H1 (cell line): Measurements from ENCODE around the gene PPAN. TPM values are rescaled to one million over a fixed set of nuclear protein-coding genes. Genes with fewer than 3 reads are reported as not detected.

Experiments
- CTCF ChIA-PET: fragments of 300-600 bp; sonication (Branson Sonifier 250); formaldehyde crosslinking; loops from one replicate; lab custom pipeline; 2021; ENCODE audit not compliant: partially characterized antibody; lab: Charles Lee
- POLR2A ChIA-PET: fragments of 300-600 bp; sonication (Branson Sonifier 250); formaldehyde crosslinking; loops from one replicate; lab custom pipeline; 2021; ENCODE audit warnings: inconsistent platforms; ENCODE audit not compliant: partially characterized antibody; lab: Charles Lee
- DNase-seq, 2 experiments: peaks; one replicate each; pipeline versions ENCODE4 v3.0.0 to v3.0.0-alpha.2; 2010 to 2022; ENCODE audit warnings: low spot score in 2 of 2, low read depth in 1 of 2, mixed read lengths in 1 of 2
- FAIRE-seq: peaks from 2 replicates; lab custom pipeline; 2011; peaks lifted over from hg19 to GRCh38; lab: Jason Lieb, UNC
- H2AFZ ChIP-seq: 2 replicates; pipeline ENCODE4 v1.8.1; 2012; ENCODE audit warnings: low read length, inconsistent platforms
- H2AK5ac ChIP-seq: 2 replicates; pipeline ENCODE4 v1.6.1; 2013; ENCODE audit warnings: low read depth, low read length
- H2BK120ac ChIP-seq: replicated peaks from 2 replicates; pipeline ENCODE3; 2013; ENCODE audit warnings: low read depth, low read length, inconsistent platforms
- H2BK12ac ChIP-seq: 2 replicates; pipeline ENCODE4 v1.6.1; 2013; ENCODE audit warnings: low read depth, low read length
- H2BK15ac ChIP-seq: 2 replicates; pipeline ENCODE4 v1.6.1; 2013; ENCODE audit warnings: low read length
- H2BK20ac ChIP-seq: 2 replicates; pipeline ENCODE4 v1.6.1; 2013; ENCODE audit warnings: low read length
- H2BK5ac ChIP-seq: 2 replicates; pipeline ENCODE4 v1.6.1; 2013; ENCODE audit warnings: low read depth, low read length
- H3K14ac ChIP-seq: 2 replicates; pipeline ENCODE4 v1.6.1; 2013; ENCODE audit warnings: inconsistent platforms; ENCODE audit not compliant: insufficient read length
- H3K18ac ChIP-seq: 2 replicates; pipeline ENCODE4 v1.6.1; 2013; ENCODE audit warnings: low read length; ENCODE audit errors: extremely low read depth
- H3K23ac ChIP-seq: 2 replicates; pipeline ENCODE4 v1.6.1; 2013; ENCODE audit warnings: inconsistent platforms; ENCODE audit not compliant: insufficient read length
- H3K23me2 ChIP-seq: 2 replicates; pipeline ENCODE4 v1.6.1; 2013; ENCODE audit warnings: low read depth, low read length
- H3K27ac ChIP-seq: 2 replicates; pipeline ENCODE4 v1.6.1; 2011; ENCODE audit warnings: low read depth, low read length, inconsistent platforms
- H3K27me3 ChIP-seq, 4 experiments: replicated peaks in 1 of 4; 1 replicate in 1 of 4; 2 replicates in 3 of 4; pipeline versions ENCODE4 v1.6.1 to v1.8.1; 2011 to 2013; ENCODE audit warnings: low read length in 3 of 4, mild to moderate bottlenecking in 3 of 4, inconsistent platforms in 2 of 4, mixed read lengths in 2 of 4, moderate library complexity in 1 of 4; ENCODE audit not compliant: control insufficient read depth in 3 of 4, insufficient read depth in 3 of 4; ENCODE audit errors: extremely low read depth in 1 of 4
- H3K36me3 ChIP-seq, 4 experiments: 2 replicates each; pipeline versions ENCODE4 v1.6.1 to v1.8.1; 2011 to 2013; ENCODE audit warnings: mild to moderate bottlenecking in 4 of 4, low read length in 3 of 4, moderate library complexity in 2 of 4, control low read depth in 1 of 4, inconsistent platforms in 1 of 4; ENCODE audit not compliant: insufficient read depth in 4 of 4, control insufficient read depth in 2 of 4
- H3K4ac ChIP-seq: replicated peaks from 2 replicates; pipeline ENCODE3; 2013; ENCODE audit warnings: low read length, low read depth, mixed read lengths, inconsistent platforms; ENCODE audit not compliant: insufficient read length
- H3K4me1 ChIP-seq, 4 experiments: replicated peaks in 1 of 4; 1 replicate in 1 of 4; 2 replicates in 3 of 4; pipeline versions ENCODE4 v1.6.1 to v1.8.1; 2011 to 2013; ENCODE audit warnings: low read length in 3 of 4, inconsistent platforms in 2 of 4, mixed read lengths in 1 of 4; ENCODE audit not compliant: insufficient read depth in 4 of 4, control insufficient read depth in 3 of 4
- H3K4me2 ChIP-seq, 2 experiments: 2 replicates each; pipeline versions ENCODE4 v1.6.1 to v1.8.1; 2011 to 2013; ENCODE audit warnings: low read depth in 2 of 2, low read length in 2 of 2, control low read depth in 1 of 2, inconsistent platforms in 1 of 2, mild to moderate bottlenecking in 1 of 2; ENCODE audit not compliant: insufficient read depth in 1 of 2
- H3K4me3 ChIP-seq, 4 experiments: fragments of 200-600, 300-600 bp in 1 of 4; sonication (generic), shearing (Covaris generic), sonication (Bioruptor Twin) in 1 of 4; 2 replicates each; pipeline versions ENCODE4 v1.5.1 to v1.8.1; 2011 to 2016; ENCODE audit warnings: low read length in 4 of 4, low read depth in 3 of 4, control low read depth in 2 of 4, inconsistent platforms in 2 of 4, mild to moderate bottlenecking in 2 of 4, mixed read lengths in 1 of 4, moderate library complexity in 1 of 4; ENCODE audit not compliant: insufficient read depth in 2 of 4; ENCODE audit errors: extremely low read depth in 1 of 4
- H3K56ac ChIP-seq: replicated peaks from 2 replicates; pipeline ENCODE3; 2013; ENCODE audit warnings: low read depth, mild to moderate bottlenecking, mixed read lengths, low read length, inconsistent platforms; ENCODE audit not compliant: insufficient read length
- H3K79me1 ChIP-seq: 2 replicates; pipeline ENCODE4 v1.6.1; 2013; ENCODE audit warnings: low read depth, low read length, control low read depth
- H3K79me2 ChIP-seq, 2 experiments: 2 replicates each; pipeline versions ENCODE4 v1.6.1 to v1.8.1; 2012 to 2013; ENCODE audit warnings: low read length in 2 of 2, mild to moderate bottlenecking in 2 of 2, inconsistent platforms in 1 of 2; ENCODE audit not compliant: insufficient read depth in 2 of 2, control insufficient read depth in 1 of 2
- H3K9ac ChIP-seq, 4 experiments: replicated peaks in 1 of 4; 1 replicate in 1 of 4; 2 replicates in 3 of 4; pipeline versions ENCODE4 v1.6.1 to v1.8.1; 2011 to 2013; ENCODE audit warnings: low read depth in 3 of 4, low read length in 3 of 4, control low read depth in 2 of 4, mild to moderate bottlenecking in 2 of 4, moderate library complexity in 2 of 4, inconsistent platforms in 1 of 4; ENCODE audit errors: extremely low read depth in 1 of 4
- H3K9me3 ChIP-seq, 2 experiments: 2 replicates each; pipeline versions ENCODE4 v1.6.1 to v1.8.1; 2012 to 2013; ENCODE audit warnings: mild to moderate bottlenecking in 2 of 2, moderate library complexity in 2 of 2, control low read depth in 1 of 2, inconsistent platforms in 1 of 2, low read depth in 1 of 2, low read length in 1 of 2, mixed read lengths in 1 of 2; ENCODE audit not compliant: insufficient read depth in 2 of 2
- H4K20me1 ChIP-seq, 2 experiments: replicated peaks in 1 of 2; 2 replicates each; pipeline versions ENCODE3 to v1.8.1; 2011 to 2013; ENCODE audit warnings: inconsistent platforms in 2 of 2, low read length in 2 of 2, mild to moderate bottlenecking in 1 of 2; ENCODE audit not compliant: insufficient read depth in 2 of 2, control insufficient read depth in 1 of 2
- H4K5ac ChIP-seq: 2 replicates; pipeline ENCODE4 v1.6.1; 2013; ENCODE audit warnings: low read length, low read depth, mixed read lengths, inconsistent platforms; ENCODE audit not compliant: insufficient read length
- H4K8ac ChIP-seq: 2 replicates; pipeline ENCODE4 v1.8.0; 2013; ENCODE audit warnings: mild to moderate bottlenecking, moderate library complexity, low read length, inconsistent platforms; ENCODE audit not compliant: insufficient read depth; ENCODE audit errors: extremely low read depth
- H4K91ac ChIP-seq: replicated peaks from 2 replicates; pipeline ENCODE3; 2013; ENCODE audit warnings: low read length, mixed read lengths, inconsistent platforms; ENCODE audit not compliant: insufficient read length
- HDAC2 ChIP-seq, 2 experiments: fragments of 300-600 bp in 1 of 2; sonication (generic) in 1 of 2; IDR thresholded peaks; 2 replicates each; pipeline ENCODE4 v1.6.1; 2011 to 2012; ENCODE audit warnings: low read depth in 2 of 2, low read length in 2 of 2, mild to moderate bottlenecking in 2 of 2, moderate library complexity in 2 of 2, borderline replicate concordance in 1 of 2, inconsistent platforms in 1 of 2
- JUND ChIP-seq: IDR thresholded peaks from 2 replicates; pipeline ENCODE4 v1.6.1; 2011; ENCODE audit warnings: mild to moderate bottlenecking, improper control_type of control experiment, low read length
- MAFK ChIP-seq: IDR thresholded peaks from 2 replicates; pipeline ENCODE4 v1.6.1; 2012; ENCODE audit warnings: low read depth, mild to moderate bottlenecking, improper control_type of control experiment, low read length
- RFX5 ChIP-seq: IDR thresholded peaks from 2 replicates; pipeline ENCODE4 v1.6.1; 2011; ENCODE audit warnings: low read depth, low read length, improper control_type of control experiment, borderline replicate concordance
- SP1 ChIP-seq: IDR thresholded peaks from 2 replicates; pipeline ENCODE4 v1.6.1; 2011; ENCODE audit warnings: low read depth, low read length
- SUZ12 ChIP-seq: fragments of 200-600 bp; sonication (generic); IDR thresholded peaks from 2 replicates; pipeline ENCODE4 v1.6.1; 2012; ENCODE audit warnings: mild to moderate bottlenecking, inconsistent platforms, low read length, moderate library complexity, mixed read lengths
- TAF7 ChIP-seq: optimal IDR thresholded peaks from 2 replicates; pipeline ENCODE3; 2011; ENCODE audit warnings: low read depth, mild to moderate bottlenecking, inconsistent platforms, low read length, moderate library complexity, borderline replicate concordance
- WGBS, 2 experiments: shearing (Covaris generic) in 1 of 2; methylation state at CpG; one replicate each; pipeline versions ENCODE4 v1.1.6 to v1.1.7; 2013 to 2015; ENCODE audit warnings: low lambda C conversion rate in 2 of 2, mixed read lengths in 2 of 2, inconsistent platforms in 1 of 2, low coverage in 1 of 2, missing lambda C conversion rate in 1 of 2; ENCODE audit not compliant: insufficient replicate concordance in 2 of 2, insufficient coverage in 1 of 2, insufficient read length in 1 of 2; ENCODE audit errors: extremely low coverage in 1 of 2, missing lambda C conversion rate in 1 of 2; 5-methylcytosine and 5-hydroxymethylcytosine counted together
- polyA plus RNA-seq, 7 experiments: library from polyadenylated mRNA; depleted of rRNA in 3 of 7; stranded (reverse) in 5 of 7; unstranded in 2 of 7; fragments of >200 nt in 5 of 7; fragments of 200-250 nt in 2 of 7; gene quantifications; 1 replicate in 5 of 7; 2 replicates in 1 of 7; 4 replicates in 1 of 7; pipeline versions ENCODE4 v1.2.1 to v1.2.3, GENCODE V29; 2011 to 2013; ENCODE audit warnings: missing spikeins in 2 of 7, mixed read lengths in 2 of 7
- total RNA-seq: library from RNA; stranded (reverse); fragmentation: NEBNext Ultra II Directional; extraction: Animal tissue kit (Norgen Biotek cat#: 25700); gene quantifications from 2 replicates; pipeline ENCODE4 v1.2.1, GENCODE V29; 2021
- TF ChIP-seq, protein P1 (sequence below): IDR thresholded peaks from 2 replicates; pipeline ENCODE4 v1.6.1; 2012; ENCODE audit warnings: inconsistent platforms

Gene PPAN
- total and polyA plus RNA-seq, 2 of the 8 experiments (the other 6 are each of a cell fraction or from before 2014, with no cell fraction given): 48.8 to 74.4 TPM

- no peak overlapping the region for H2BK12ac ChIP-seq
- no peak overlapping the region for H2BK15ac ChIP-seq
- H3K23me2 ChIP-seq: no peaks in the 10 kb centered on the region
- no peak overlapping the region for H4K91ac ChIP-seq
- H3K27me3 ChIP-seq: no peaks in the 10 kb centered on the region
- 93% methylated on average over 2 of the region's 3 CpGs; no CpG with 5 or more reads in 1 of the 2 experiments for WGBS, 2 experiments
- H3K79me2 ChIP-seq: no peaks in the 10 kb centered on the region
- H2BK20ac ChIP-seq: no peak overlapping the region
- no peak overlapping the region for H3K4me2 ChIP-seq
- H4K5ac ChIP-seq: no peak overlapping the region
- H2BK5ac ChIP-seq: no peak overlapping the region
- H3K9ac ChIP-seq: no peak overlapping the region
- CTCF ChIA-PET: interaction anchor here (0.6 kb wide), 1 partner anchor 95 kb away, joined by 3 read pairs; no protein-coding TSS in a partner anchor
- H3K56ac ChIP-seq: no peak overlapping the region
- H2BK120ac ChIP-seq: no peak overlapping the region
- peaks cover 7 to 8% of the 10 kb centered on the region in 2 experiments for H4K20me1 ChIP-seq
- FAIRE-seq (no peak), DNase-seq (no peak)
- no peak overlapping the region for H4K8ac ChIP-seq
- H3K4me1 ChIP-seq: no peaks in the 10 kb centered on the region
- H3K27ac ChIP-seq: no peak overlapping the region
- POLR2A ChIA-PET: no interaction called here
- H3K9me3 ChIP-seq: no peaks in the 10 kb centered on the region
- H3K4ac ChIP-seq: no peak overlapping the region
- H3K14ac ChIP-seq: no peak overlapping the region
- H3K36me3 ChIP-seq: peaks cover 56 to 87% (median 77%) of the 10 kb centered on the region in 4 experiments
- no peak overlapping the region for H3K23ac ChIP-seq
- no peaks in the 10 kb centered on the region; the same call in 1 of the 2 replicates for H3K79me1 ChIP-seq
- H2AFZ ChIP-seq: no peak overlapping the region
- H3K4me3 ChIP-seq: no peak overlapping the region
- no peak overlapping the region for H2AK5ac ChIP-seq
- no peak overlapping the region for H3K18ac ChIP-seq
- no peak for TF ChIP-seq TAF7
- TF ChIP-seq, protein P1, sequence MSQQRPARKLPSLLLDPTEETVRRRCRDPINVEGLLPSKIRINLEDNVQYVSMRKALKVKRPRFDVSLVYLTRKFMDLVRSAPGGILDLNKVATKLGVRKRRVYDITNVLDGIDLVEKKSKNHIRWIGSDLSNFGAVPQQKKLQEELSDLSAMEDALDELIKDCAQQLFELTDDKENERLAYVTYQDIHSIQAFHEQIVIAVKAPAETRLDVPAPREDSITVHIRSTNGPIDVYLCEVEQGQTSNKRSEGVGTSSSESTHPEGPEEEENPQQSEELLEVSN: no peak
- TF ChIP-seq MAFK: no peak
- no peak for TF ChIP-seq JUND
- no peak for TF ChIP-seq RFX5
- no peak for TF ChIP-seq SUZ12
- no peak for TF ChIP-seq SP1
- no peak for TF ChIP-seq HDAC2 (IDR thresholded peaks at IDR 0.05; ENCODE audit: borderline replicate concordance in 1 of 2, low read depth in 2 of 2, low read length in 2 of 2)
Observed at GRCh38 chr19:10152100-10152499, 45.9 kb downstream of the PPAN start.
